ENCODE measurements around the gene KDM4B. TPM values are rescaled to one million over a fixed set of nuclear protein-coding genes. Genes with fewer than 3 reads are reported as not detected.

Gene KDM4B
- total and polyA plus RNA-seq, 4 donors, result 3.2 to 19.7 (median 12.9) TPM

- H3K27ac ChIP-seq (ENCODE audit: low read depth in 1 of 2, low read length in 2 of 2), result no peak overlapping the region
- H3K27me3 ChIP-seq (ENCODE audit: control insufficient read depth in 4 of 4, insufficient read depth in 4 of 4, low read length in 3 of 4), result no peaks in the 10 kb centered on the region
- H3K36me3 ChIP-seq (ENCODE audit: control insufficient read depth in 4 of 4, insufficient read depth in 3 of 4, low read depth in 1 of 4, low read length in 3 of 4), result peaks cover 5 to 26% (median 6%) of the 10 kb centered on the region in 4 donors
- peaks cover 14 to 23% (median 19%) of the 10 kb centered on the region in 4 donors for H3K4me1 ChIP-seq (ENCODE audit: control insufficient read depth in 4 of 4, insufficient read depth in 4 of 4, low read length in 3 of 4)
- 93% methylated on average over 6 of the region's 6 CpGs for WGBS
- TF ChIP-seq ZBTB33 (IDR thresholded peaks at IDR 0.05) (no peak), FOXA2 (IDR thresholded peaks at IDR 0.05) (no peak), SP1 (IDR thresholded peaks at IDR 0.05) (no peak), RAD21 (IDR thresholded peaks at IDR 0.05) (no peak), RXRA (IDR thresholded peaks at IDR 0.05) (no peak), JUND (IDR thresholded peaks at IDR 0.05) (no peak), REST (IDR thresholded peaks at IDR 0.05) (no peak), ATF3 (IDR thresholded peaks at IDR 0.05) (no peak), YY1 (IDR thresholded peaks at IDR 0.05) (no peak), CTCF (IDR thresholded peaks at IDR 0.05; ENCODE audit: low read depth, low read length, missing input control) (no peak)
- no peak overlapping the region for H3K9ac ChIP-seq (ENCODE audit: low read depth in 1 of 2, low read length in 2 of 2)
- H3K4me3 ChIP-seq (ENCODE audit: low read depth in 1 of 3, low read length in 3 of 3), result no peak overlapping the region
- DNase-seq (ENCODE audit: low spot score), result no peak
- no peaks in the 10 kb centered on the region for H3K9me3 ChIP-seq (ENCODE audit: control insufficient read depth in 4 of 4, low read length in 3 of 4)
Measured at GRCh38 chr19:5112175-5112574, 143.3 kb downstream of the KDM4B start.

GRCh38 chr19:5112681-5113575 is 144.0 kb downstream of the KDM4B start:
- no peak overlapping the region for H3K9ac ChIP-seq (ENCODE audit: low read depth in 1 of 2, low read length in 2 of 2)
- no peak overlapping the region for H3K27ac ChIP-seq (ENCODE audit: low read depth in 1 of 2, low read length in 2 of 2)
- 90% methylated on average over 27 of the region's 27 CpGs for WGBS
- no peak for DNase-seq (ENCODE audit: low spot score)
- H3K4me3 ChIP-seq (ENCODE audit: low read depth in 1 of 3, low read length in 3 of 3), result no peak overlapping the region
- no peaks in the 10 kb centered on the region for H3K27me3 ChIP-seq (ENCODE audit: control insufficient read depth in 4 of 4, insufficient read depth in 4 of 4, low read length in 3 of 4)
- H3K9me3 ChIP-seq (ENCODE audit: control insufficient read depth in 4 of 4, low read length in 3 of 4), result no peaks in the 10 kb centered on the region
- peaks cover 3 to 22% (median 6%) of the 10 kb centered on the region in 4 donors for H3K36me3 ChIP-seq (ENCODE audit: control insufficient read depth in 4 of 4, insufficient read depth in 3 of 4, low read depth in 1 of 4, low read length in 3 of 4)
- H3K4me1 ChIP-seq (ENCODE audit: control insufficient read depth in 4 of 4, insufficient read depth in 4 of 4, low read length in 3 of 4), result peaks cover 14 to 23% (median 19%) of the 10 kb centered on the region in 4 donors
- TF ChIP-seq RXRA (IDR thresholded peaks at IDR 0.05) (no peak), HNF4A (conservative IDR thresholded peaks at IDR 0.05) (no peak), FOXA2 (IDR thresholded peaks at IDR 0.05) (no peak), REST (IDR thresholded peaks at IDR 0.05) (no peak), MAX (IDR thresholded peaks at IDR 0.05) (no peak), TAF1 (conservative IDR thresholded peaks at IDR 0.05) (no peak), JUND (IDR thresholded peaks at IDR 0.05) (no peak), FOXA1 (IDR thresholded peaks at IDR 0.05) (no peak), CTCF (IDR thresholded peaks at IDR 0.05; ENCODE audit: low read depth, low read length, missing input control) (no peak), ATF3 (IDR thresholded peaks at IDR 0.05) (no peak), EGR1 (IDR thresholded peaks at IDR 0.05; ENCODE audit: low read depth in 2 of 2) (no peak), YY1 (IDR thresholded peaks at IDR 0.05) (no peak)
